ENCODE results near the gene TBCD. TPM values are rescaled to one million over a fixed set of nuclear protein-coding genes. Genes with fewer than 3 reads are reported as not detected.

TBCD gene
- polyA plus RNA-seq, 2 of the 4 experiments (the other 2 are of a cell fraction): 33.5 to 49.1 TPM

DNA sequence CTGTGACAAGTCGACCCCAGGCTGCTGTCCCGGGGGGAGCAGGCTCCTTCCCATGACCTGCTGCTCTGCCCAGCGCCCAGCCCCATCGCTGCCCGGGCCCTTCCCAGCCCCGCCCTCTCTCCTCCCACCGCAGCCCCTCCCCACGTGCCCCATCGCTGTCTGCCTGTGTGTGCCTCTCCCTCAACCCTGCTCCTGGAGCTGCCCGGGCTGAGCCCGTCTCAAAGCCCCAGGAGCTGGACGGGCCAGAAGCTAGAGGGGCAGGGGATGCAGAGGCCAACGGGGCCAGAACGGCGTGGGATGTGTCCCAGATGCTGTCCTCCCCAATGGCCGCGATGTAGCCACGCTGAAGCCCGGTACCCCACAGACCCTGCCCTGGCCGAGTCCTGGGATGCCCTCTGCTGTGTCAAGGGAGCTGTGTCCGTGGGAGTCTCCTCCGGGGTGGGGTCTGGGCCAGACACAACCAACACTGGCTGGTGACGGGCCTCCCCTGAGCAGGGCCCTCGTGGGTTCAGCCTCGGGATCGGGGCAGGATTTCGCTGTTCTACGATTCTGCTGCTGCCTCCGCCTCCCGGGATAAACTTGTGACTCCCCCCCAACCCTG lies 206.2 kb downstream of the TBCD start:
- Histone ChIP-seq H3K4me1 (no peaks in the 10 kb centered on the region), H3K27ac (no peak overlapping the region), H3K4me3 (no peak overlapping the region), H3K4me2 (no peak overlapping the region), H3K9me3 (peaks cover 21% of the 10 kb centered on the region; the same call in 2 of the 3 replicates)
- POLR2A ChIA-PET: no interaction called here
- TF ChIP-seq BCL3 (IDR thresholded peaks at IDR 0.05): no peak
- no peak for TF ChIP-seq ZSCAN20 (CRISPR knock-in tag; IDR thresholded peaks at IDR 0.05)
- no peak for TF ChIP-seq HOXA7 (CRISPR knock-in tag; IDR thresholded peaks at IDR 0.05)
- no peak for TF ChIP-seq JUNB (IDR thresholded peaks at IDR 0.05)
- no peak for TF ChIP-seq RAD21 (conservative IDR thresholded peaks at IDR 0.05 in 1 of 2, IDR thresholded peaks at IDR 0.05 in 1 of 2)
- no peak for TF ChIP-seq CHD2 (IDR thresholded peaks at IDR 0.05; ENCODE audit: low read length, partially characterized antibody)
- no peak for TF ChIP-seq NFE2L2 (conservative IDR thresholded peaks at IDR 0.05; ENCODE audit: low read length)
- TF ChIP-seq ATOH8 (CRISPR knock-in tag; IDR thresholded peaks at IDR 0.05; ENCODE audit: low read depth): no peak
- TF ChIP-seq CEBPB (IDR thresholded peaks at IDR 0.05): no peak
- no peak for TF ChIP-seq HOXB5 (CRISPR knock-in tag; IDR thresholded peaks at IDR 0.05)
- FAIRE-seq (no peak), ATAC-seq (no peak), DNase-seq (ENCODE audit: low read depth in 1 of 2, low spot score in 1 of 2) (no peak)
- CTCF ChIA-PET: no interaction called here
- 95% methylated on average over 13 of the region's 30 CpGs for WGBS (ENCODE audit: missing lambda C conversion rate)

- Histone ChIP-seq H3K4me1 (no peaks in the 10 kb centered on the region), H3K27ac (no peak overlapping the region), H3K4me3 (no peak overlapping the region), H3K4me2 (no peak overlapping the region), H3K9me3 (peaks cover 12% of the 10 kb centered on the region; the same call in 2 of the 3 replicates)
- ChIA-PET CTCF (interaction anchor here (0.8 kb wide), 1 partner anchor 8 kb away, joined by 3 read pairs; no protein-coding TSS in a partner anchor), POLR2A (no interaction called here)
- peak; percentile 74; the same call in 1 of the 2 replicates for TF ChIP-seq KDM1A (IDR thresholded peaks at IDR 0.05; ENCODE audit: low read depth)
- TF ChIP-seq FOSB (CRISPR knock-in tag; IDR thresholded peaks at IDR 0.05): no peak
- ATAC-seq (no peak), FAIRE-seq (no peak), DNase-seq (ENCODE audit: low read depth in 1 of 2, low spot score in 1 of 2) (no peak)
- 90% methylated on average over 28 of the region's 28 CpGs for WGBS (ENCODE audit: missing lambda C conversion rate)
Observed at GRCh38 chr17:82959242-82959930, 207.5 kb downstream of the TBCD start.

- POLR2A ChIA-PET: no interaction called here
- H3K27ac ChIP-seq: no peak overlapping the region
- H3K4me1 ChIP-seq: no peaks in the 10 kb centered on the region
- ATAC-seq: no peak
- no peak for FAIRE-seq
- CTCF ChIA-PET: interaction anchor here (0.8 kb wide), 1 partner anchor 9 kb away, joined by 3 read pairs; no protein-coding TSS in a partner anchor
- WGBS (ENCODE audit: missing lambda C conversion rate): 92% methylated on average over 18 of the region's 23 CpGs
- H3K9me3 ChIP-seq: peaks cover 6% of the 10 kb centered on the region; the same call in 2 of the 3 replicates
- DNase-seq (ENCODE audit: low read depth in 1 of 2, low spot score in 1 of 2): no peak
- H3K4me2 ChIP-seq: no peak overlapping the region
- no peak overlapping the region for H3K4me3 ChIP-seq
- TF ChIP-seq, protein P1, sequence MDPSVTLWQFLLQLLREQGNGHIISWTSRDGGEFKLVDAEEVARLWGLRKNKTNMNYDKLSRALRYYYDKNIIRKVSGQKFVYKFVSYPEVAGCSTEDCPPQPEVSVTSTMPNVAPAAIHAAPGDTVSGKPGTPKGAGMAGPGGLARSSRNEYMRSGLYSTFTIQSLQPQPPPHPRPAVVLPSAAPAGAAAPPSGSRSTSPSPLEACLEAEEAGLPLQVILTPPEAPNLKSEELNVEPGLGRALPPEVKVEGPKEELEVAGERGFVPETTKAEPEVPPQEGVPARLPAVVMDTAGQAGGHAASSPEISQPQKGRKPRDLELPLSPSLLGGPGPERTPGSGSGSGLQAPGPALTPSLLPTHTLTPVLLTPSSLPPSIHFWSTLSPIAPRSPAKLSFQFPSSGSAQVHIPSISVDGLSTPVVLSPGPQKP (IDR thresholded peaks at IDR 0.05; ENCODE audit: low read depth, low read length): no peak
- TF ChIP-seq, protein P2, sequence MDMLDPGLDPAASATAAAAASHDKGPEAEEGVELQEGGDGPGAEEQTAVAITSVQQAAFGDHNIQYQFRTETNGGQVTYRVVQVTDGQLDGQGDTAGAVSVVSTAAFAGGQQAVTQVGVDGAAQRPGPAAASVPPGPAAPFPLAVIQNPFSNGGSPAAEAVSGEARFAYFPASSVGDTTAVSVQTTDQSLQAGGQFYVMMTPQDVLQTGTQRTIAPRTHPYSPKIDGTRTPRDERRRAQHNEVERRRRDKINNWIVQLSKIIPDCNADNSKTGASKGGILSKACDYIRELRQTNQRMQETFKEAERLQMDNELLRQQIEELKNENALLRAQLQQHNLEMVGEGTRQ (IDR thresholded peaks at IDR 0.05): no peak
- TF ChIP-seq EP300 (IDR thresholded peaks at IDR 0.05) (no peak), HOXA7 (CRISPR knock-in tag; IDR thresholded peaks at IDR 0.05) (no peak), RARB (CRISPR knock-in tag; IDR thresholded peaks at IDR 0.05) (no peak), CTCF (IDR thresholded peaks at IDR 0.05) (no peak), MYC (IDR thresholded peaks at IDR 0.05; ENCODE audit: borderline replicate concordance, low read length) (no peak), TFCP2L1 (CRISPR knock-in tag; IDR thresholded peaks at IDR 0.05) (no peak), MAZ (IDR thresholded peaks at IDR 0.05; ENCODE audit: borderline replicate concordance, low read depth, low read length) (no peak), FOSB (CRISPR knock-in tag; IDR thresholded peaks at IDR 0.05) (no peak), MAFK (IDR thresholded peaks at IDR 0.05; ENCODE audit: partially characterized antibody) (no peak), ATOH8 (CRISPR knock-in tag; IDR thresholded peaks at IDR 0.05; ENCODE audit: low read depth) (no peak), ZSCAN20 (CRISPR knock-in tag; IDR thresholded peaks at IDR 0.05) (no peak)
- TF ChIP-seq, protein P3, sequence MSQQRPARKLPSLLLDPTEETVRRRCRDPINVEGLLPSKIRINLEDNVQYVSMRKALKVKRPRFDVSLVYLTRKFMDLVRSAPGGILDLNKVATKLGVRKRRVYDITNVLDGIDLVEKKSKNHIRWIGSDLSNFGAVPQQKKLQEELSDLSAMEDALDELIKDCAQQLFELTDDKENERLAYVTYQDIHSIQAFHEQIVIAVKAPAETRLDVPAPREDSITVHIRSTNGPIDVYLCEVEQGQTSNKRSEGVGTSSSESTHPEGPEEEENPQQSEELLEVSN (IDR thresholded peaks at IDR 0.05; ENCODE audit: borderline replicate concordance, low read depth): no peak
Observed at GRCh38 chr17:82959990-82960418, 208.1 kb downstream of the TBCD start.
